CD4-positive, alpha-beta T cell treated with Interleukin-17A for 1 hour (primary cell): ENCODE measurements around the gene RALGDS.
"Not testable (repeated sequence)": the region's sequence is repeated elsewhere in the genome, so short reads cannot be mapped to it uniquely, and the experiment has no call there.

Experiments
- DNase-seq: peaks from one replicate; pipeline ENCODE4 v3.0.0-alpha.2; 2020

Gene RALGDS

GRCh38 chr9:133083688-133084087, 37.4 kb downstream of the RALGDS start:
- DNase-seq, result not testable (repeated sequence)

- not testable (repeated sequence) for DNase-seq
Observed at GRCh38 chr9:133081957-133082644, 38.9 kb downstream of the RALGDS start.

GRCh38 chr9:133080786-133081779, 40.0 kb downstream of the RALGDS start:
- DNase-seq, result not testable (repeated sequence)

GRCh38 chr9:133080161-133080560, 40.9 kb downstream of the RALGDS start:
- no peak for DNase-seq

- DNase-seq, result no peak
Observed at GRCh38 chr9:133078486-133078885, 42.6 kb downstream of the RALGDS start.

GRCh38 chr9:133076691-133077090, 44.3 kb downstream of the RALGDS start:
- no peak for DNase-seq

GRCh38 chr9:133075925-133076630, 45.0 kb downstream of the RALGDS start:
- no peak for DNase-seq

- DNase-seq, result no peak
Observed at GRCh38 chr9:133074111-133074651, 46.9 kb downstream of the RALGDS start.

- no peak for DNase-seq
Observed at GRCh38 chr9:133073086-133074014, 47.7 kb downstream of the RALGDS start.

- DNase-seq, result not testable (repeated sequence)
Observed at GRCh38 chr9:133072210-133072609, 48.8 kb downstream of the RALGDS start.

- no peak for DNase-seq
Observed at GRCh38 chr9:133071484-133072150, 49.4 kb downstream of the RALGDS start.

- DNase-seq, result not testable (repeated sequence)
Observed at GRCh38 chr9:133070985-133071384, 50.1 kb downstream of the RALGDS start.

- not testable (repeated sequence) for DNase-seq
Observed at GRCh38 chr9:133070500-133070961, 50.5 kb downstream of the RALGDS start.

GRCh38 chr9:133068431-133068830, 52.6 kb downstream of the RALGDS start:
- DNase-seq, result not testable (repeated sequence)

GRCh38 chr9:133067813-133068212, 53.2 kb downstream of the RALGDS start:
- no peak for DNase-seq

GRCh38 chr9:133067006-133067405, 54.0 kb downstream of the RALGDS start:
- no peak for DNase-seq

GRCh38 chr9:133066181-133066983, 54.7 kb downstream of the RALGDS start:
- DNase-seq, result no peak

GRCh38 chr9:133065070-133065388, 56.0 kb downstream of the RALGDS start:
- DNase-seq, result no peak

- DNase-seq, result no peak
Observed at GRCh38 chr9:133064241-133065069, 56.6 kb downstream of the RALGDS start.
